Calu3 (cell line): ENCODE data around the gene MKNK1. TPM values are rescaled to one million over a fixed set of nuclear protein-coding genes. Genes with fewer than 3 reads are reported as not detected.

Experiments used
- BruUV-seq: library from RNA; stranded (reverse); fragments of 400-500 nt; replicated peaks from 2 replicates; lab custom pipeline; 2021; lab: Mats Ljungman, UMichigan
- CTCF ChIA-PET: fragments of 300-600 bp; sonication (Branson Sonifier 250); formaldehyde crosslinking; loops from one replicate; lab custom pipeline; 2022; ENCODE audit warnings: antibody characterized with exemption; lab: Charles Lee
- DNase-seq: peaks from one replicate; pipeline ENCODE4 v3.0.0; 2022
- H3K27ac Mint-ChIP-seq: one replicate; pipeline ENCODE4 v1.8.0; 2022; ENCODE audit warnings: mixed read lengths; ENCODE audit not compliant: unreplicated experiment
- H3K27me3 Mint-ChIP-seq: one replicate; pipeline ENCODE4 v1.8.0; 2022; ENCODE audit warnings: mixed read lengths; ENCODE audit not compliant: unreplicated experiment
- H3K36me3 Mint-ChIP-seq: one replicate; pipeline ENCODE4 v1.8.0; 2022; ENCODE audit warnings: mild to moderate bottlenecking, moderate library complexity, mixed read lengths; ENCODE audit not compliant: insufficient read depth, unreplicated experiment
- H3K4me1 Mint-ChIP-seq: one replicate; pipeline ENCODE4 v1.8.0; 2022; ENCODE audit warnings: mild to moderate bottlenecking, low read depth, mixed read lengths; ENCODE audit not compliant: unreplicated experiment
- H3K4me3 Mint-ChIP-seq: one replicate; pipeline ENCODE4 v1.8.0; 2022; ENCODE audit warnings: mild to moderate bottlenecking, low read depth, moderate library complexity, mixed read lengths; ENCODE audit not compliant: unreplicated experiment
- H3K9me3 Mint-ChIP-seq: one replicate; pipeline ENCODE4 v1.8.0; 2022; ENCODE audit warnings: low read depth, mixed read lengths; ENCODE audit not compliant: unreplicated experiment
- CTCF ChIP-seq: fragments of 200-600 bp; IDR thresholded peaks from one replicate; pipeline ENCODE4 v1.8.0; 2022; ENCODE audit warnings: antibody characterized with exemption; ENCODE audit not compliant: unreplicated experiment
- intact Hi-C: fragments of 100-400 bp; cut with micrococcal nuclease; formaldehyde crosslinking; loops from one replicate; pipeline ENCODE4 v1.10.0; 2022; ENCODE audit not compliant: unreplicated experiment
- total RNA-seq: library from RNA; stranded (reverse); gene quantifications from 2 replicates; pipeline ENCODE4 v1.2.3, GENCODE V29; 2022

MKNK1 gene
- total RNA-seq, 1 experiment from 2014 or later, result 29.6 TPM

GRCh38 chr1:46568461-46568891 lies 35.6 kb downstream of the MKNK1 start:
- peaks cover 4% of the 10 kb centered on the region for H3K36me3 Mint-ChIP-seq
- TF ChIP-seq CTCF, result no peak
- no peak for DNase-seq
- BruUV-seq, result no TSS peak
- H3K27me3 Mint-ChIP-seq, result no peaks in the 10 kb centered on the region
- intact Hi-C loops, result no loop called here
- H3K27ac Mint-ChIP-seq, result no peak overlapping the region
- H3K4me3 Mint-ChIP-seq, result no peak overlapping the region
- H3K9me3 Mint-ChIP-seq, result no peaks in the 10 kb centered on the region
- no peaks in the 10 kb centered on the region for H3K4me1 Mint-ChIP-seq
- CTCF ChIA-PET, result no interaction called here

GRCh38 chr1:46563341-46563740 lies 40.7 kb downstream of the MKNK1 start:
- Mint-ChIP-seq H3K4me3 (no peak overlapping the region), H3K4me1 (no peaks in the 10 kb centered on the region), H3K36me3 (peaks cover 4% of the 10 kb centered on the region), H3K27me3 (no peaks in the 10 kb centered on the region), H3K9me3 (no peaks in the 10 kb centered on the region), H3K27ac (no peak overlapping the region)
- BruUV-seq, result no TSS peak
- DNase-seq, result no peak
- no peak for TF ChIP-seq CTCF
- intact Hi-C loops, result no loop called here
- CTCF ChIA-PET, result no interaction called here

- CTCF ChIA-PET, result no interaction called here
- no peaks in the 10 kb centered on the region for H3K9me3 Mint-ChIP-seq
Observed at GRCh38 chr1:46562498-46562897, 41.6 kb downstream of the MKNK1 start.

GRCh38 chr1:46558966-46559365 lies 45.1 kb downstream of the MKNK1 start:
- no peak overlapping the region for H3K27ac Mint-ChIP-seq
- no TSS peak for BruUV-seq
- CTCF ChIA-PET, result no interaction called here
- peaks cover 3% of the 10 kb centered on the region for H3K36me3 Mint-ChIP-seq
- TF ChIP-seq CTCF, result no peak
- no peak overlapping the region for H3K4me3 Mint-ChIP-seq
- H3K4me1 Mint-ChIP-seq, result peaks cover 10% of the 10 kb centered on the region
- no peaks in the 10 kb centered on the region for H3K9me3 Mint-ChIP-seq
- intact Hi-C loops, result no loop called here
- H3K27me3 Mint-ChIP-seq, result no peaks in the 10 kb centered on the region
- no peak for DNase-seq

More at GRCh38 chr1:46562498-46562897, 41.6 kb downstream of the MKNK1 start:
- no peak overlapping the region for H3K27ac Mint-ChIP-seq
- intact Hi-C loops, result no loop called here
- H3K27me3 Mint-ChIP-seq, result no peaks in the 10 kb centered on the region
- DNase-seq, result no peak
- no TSS peak for BruUV-seq
- H3K4me1 Mint-ChIP-seq, result peaks cover under 1% of the 10 kb centered on the region
- H3K36me3 Mint-ChIP-seq, result peaks cover 3% of the 10 kb centered on the region
- no peak overlapping the region for H3K4me3 Mint-ChIP-seq
- no peak for TF ChIP-seq CTCF
